GM19023 (cell line): ENCODE data around the gene MINDY4.

Source experiments
- ATAC-seq: cut with Tn5 transposase; IDR thresholded peaks from one replicate; pipeline ENCODE4 v1.9.1; 2021; ENCODE audit warnings: mild to moderate bottlenecking, moderate library complexity; ENCODE audit not compliant: unreplicated experiment

Gene MINDY4

DNA sequence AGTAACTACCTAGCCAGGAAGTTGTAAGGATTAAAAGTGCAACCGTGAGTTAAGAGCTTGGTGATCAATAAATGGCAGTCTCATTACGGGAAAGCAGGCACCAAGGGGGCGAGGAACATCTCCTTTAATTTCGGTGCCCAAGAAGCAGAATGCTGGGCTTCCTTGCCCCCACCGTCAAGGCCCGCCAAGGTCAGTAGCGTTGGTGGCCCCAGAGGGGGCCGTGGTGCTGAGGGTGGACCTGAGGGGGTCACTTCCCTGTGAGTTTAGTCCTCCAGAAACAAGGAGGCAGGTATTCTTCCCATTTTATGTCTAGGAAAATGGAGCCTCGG is 408 bp upstream of the MINDY4 start:
- ATAC-seq = no peak

DNA sequence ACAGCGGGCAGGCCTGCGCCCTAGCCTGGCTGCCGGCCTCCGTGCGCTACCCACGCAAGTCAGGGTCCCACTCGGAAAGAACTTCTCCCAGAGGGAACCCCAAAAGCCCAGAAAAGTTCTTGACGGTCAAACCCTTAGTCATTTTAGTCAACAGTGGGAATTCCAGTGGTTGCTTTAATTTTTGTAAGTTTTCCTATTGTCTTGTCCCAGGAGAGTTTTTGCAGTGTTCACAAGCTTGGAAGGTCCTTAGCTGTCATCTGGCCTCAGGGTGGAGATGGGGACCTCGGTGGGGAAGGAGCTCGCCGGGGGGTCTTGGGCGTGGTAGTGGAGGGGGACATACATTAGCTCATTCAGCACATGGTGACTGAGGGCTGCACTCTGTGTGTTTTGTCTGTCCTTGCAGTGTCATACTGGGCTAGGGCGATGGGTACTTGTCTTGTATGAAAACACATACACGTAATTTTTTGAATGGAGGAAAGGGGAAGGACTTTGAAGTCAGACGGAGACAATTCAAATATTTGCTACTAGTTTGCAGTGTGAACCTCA is 736 bp downstream of the MINDY4 start:
- no peak for ATAC-seq

DNA sequence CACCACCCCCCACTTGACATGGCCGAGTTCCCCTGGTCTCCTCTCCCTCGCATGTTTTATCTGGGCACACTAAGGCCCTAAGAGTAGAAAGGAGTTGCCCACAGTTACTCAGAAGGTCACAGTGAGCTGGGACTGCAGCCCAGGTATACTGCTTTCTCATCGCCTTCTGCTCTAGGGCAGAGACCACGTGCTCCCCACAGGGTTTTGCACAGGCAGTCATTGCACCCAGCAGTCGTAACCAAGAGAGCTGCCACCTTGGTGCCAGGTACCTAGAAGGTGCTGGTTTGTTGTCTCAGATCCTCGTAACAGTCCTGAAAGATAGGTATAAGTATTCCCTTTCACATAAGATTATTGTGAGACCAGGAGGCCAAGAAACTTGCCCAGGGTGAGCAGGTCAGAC is 1.8 kb downstream of the MINDY4 start:
- no peak for ATAC-seq

DNA sequence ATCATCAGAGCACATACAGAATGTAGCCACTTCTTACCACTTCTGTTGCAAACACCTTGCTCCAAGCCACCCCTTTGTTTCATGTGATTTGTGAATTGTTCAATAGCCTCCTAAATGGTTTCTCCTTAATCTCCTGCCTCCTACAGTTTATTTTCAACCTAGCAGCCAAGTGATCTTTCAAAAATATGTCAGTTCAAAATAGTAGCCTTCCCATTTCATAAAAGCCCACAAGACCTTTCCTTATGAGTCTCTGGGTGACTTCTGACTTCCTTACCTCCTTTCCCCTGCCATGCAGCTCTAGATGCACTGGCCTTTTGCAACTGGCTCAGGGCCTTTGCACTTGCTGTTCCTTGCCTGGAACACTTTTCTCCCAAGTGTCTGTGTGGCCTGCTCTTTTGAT is 4.8 kb downstream of the MINDY4 start:
- ATAC-seq = no peak

DNA sequence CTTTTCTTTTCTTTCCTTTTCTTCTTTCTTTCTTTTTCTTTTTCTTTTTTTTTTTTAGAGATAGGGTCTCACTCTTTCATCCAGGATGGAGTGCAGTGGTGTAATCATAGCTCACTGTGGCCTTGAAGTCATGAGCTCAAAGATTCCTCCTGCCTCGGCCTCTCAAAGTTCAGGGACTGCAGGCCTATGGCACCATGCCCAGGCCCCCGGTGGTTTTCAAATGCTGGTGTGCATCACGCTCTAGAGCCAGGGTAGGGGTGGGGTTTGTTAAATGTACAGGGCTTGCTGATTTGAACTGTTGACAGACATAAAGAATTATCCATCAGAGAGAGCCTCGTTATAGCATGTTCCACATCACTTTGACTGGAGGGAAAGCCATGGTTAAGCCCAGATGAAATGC is 5.8 kb downstream of the MINDY4 start:
- ATAC-seq = no peak

DNA sequence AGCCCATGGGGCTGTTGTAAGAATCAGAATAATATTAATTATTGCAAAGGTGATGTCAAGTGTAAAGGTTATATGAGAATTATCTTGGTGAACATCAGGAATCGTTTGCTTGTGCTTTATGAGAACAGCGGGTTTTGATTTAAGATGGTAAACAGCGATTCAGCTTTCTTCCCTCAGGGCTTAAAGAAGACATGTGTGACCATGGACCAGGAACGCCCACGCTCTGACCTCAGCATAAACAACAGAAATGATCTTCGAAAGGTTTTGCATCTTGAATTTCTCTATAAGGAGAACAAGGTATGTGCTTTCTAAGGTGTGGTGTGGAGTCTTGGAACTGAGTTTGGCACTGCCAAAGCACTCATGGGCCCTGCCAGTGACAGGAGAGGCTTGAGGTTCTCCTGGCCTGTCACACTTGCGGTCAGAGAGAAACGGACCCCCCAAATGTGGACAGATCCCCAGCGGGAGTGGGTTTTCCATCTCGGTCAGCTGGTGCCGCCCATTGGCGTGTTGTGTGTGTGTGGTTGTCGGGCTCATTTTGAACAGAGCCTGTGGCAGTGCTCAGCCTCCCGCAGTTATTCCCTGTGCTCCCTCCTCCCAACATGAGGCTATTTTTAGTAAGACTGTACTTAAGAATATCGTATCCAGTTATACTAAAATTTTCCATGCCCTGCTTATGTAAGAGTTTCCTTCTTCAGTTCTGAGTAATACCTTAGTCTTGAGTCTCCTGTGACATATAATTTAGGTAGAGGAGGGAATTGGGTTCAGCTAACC is 7.2 kb downstream of the MINDY4 start:
- ATAC-seq = no peak

DNA sequence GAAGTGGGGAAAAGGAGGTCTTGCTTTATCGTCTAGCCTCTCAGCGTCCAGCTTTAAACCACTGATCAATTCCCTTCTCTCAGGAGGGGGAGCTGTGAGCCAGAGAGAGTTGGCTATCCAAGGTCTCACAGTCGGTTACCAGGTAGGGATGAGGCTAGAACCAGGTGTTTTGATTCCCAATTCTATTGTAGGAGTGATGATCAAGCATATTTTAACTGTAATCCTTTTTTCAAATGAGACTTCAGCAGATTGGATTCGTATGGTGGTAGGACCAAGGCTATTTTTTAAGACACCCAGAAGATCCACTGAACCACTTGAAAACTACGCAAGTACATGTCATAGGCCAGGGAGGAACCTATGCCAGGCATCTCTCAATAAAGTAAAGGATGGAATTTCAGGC is 8.4 kb downstream of the MINDY4 start:
- ATAC-seq = no peak

DNA sequence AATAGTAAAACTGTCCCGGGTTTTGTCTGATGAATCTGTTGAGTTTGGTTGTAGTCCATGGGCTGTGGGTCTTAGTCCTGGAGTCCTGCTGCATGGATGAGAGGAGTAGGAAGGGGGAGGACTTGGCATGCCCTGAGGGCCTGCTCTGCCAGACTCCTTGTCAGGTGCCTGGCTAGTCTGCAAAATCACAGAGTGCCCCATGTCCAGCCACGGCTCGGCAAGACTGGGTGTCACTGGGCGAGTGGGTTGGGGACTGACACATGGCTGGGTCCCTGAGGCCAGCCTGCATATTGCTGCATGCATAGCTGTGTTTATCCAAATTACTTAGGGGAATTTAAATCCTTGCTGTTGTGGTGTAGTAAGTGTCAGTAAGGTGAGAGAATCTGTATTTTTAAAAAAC is 9.7 kb downstream of the MINDY4 start:
- no peak for ATAC-seq

DNA sequence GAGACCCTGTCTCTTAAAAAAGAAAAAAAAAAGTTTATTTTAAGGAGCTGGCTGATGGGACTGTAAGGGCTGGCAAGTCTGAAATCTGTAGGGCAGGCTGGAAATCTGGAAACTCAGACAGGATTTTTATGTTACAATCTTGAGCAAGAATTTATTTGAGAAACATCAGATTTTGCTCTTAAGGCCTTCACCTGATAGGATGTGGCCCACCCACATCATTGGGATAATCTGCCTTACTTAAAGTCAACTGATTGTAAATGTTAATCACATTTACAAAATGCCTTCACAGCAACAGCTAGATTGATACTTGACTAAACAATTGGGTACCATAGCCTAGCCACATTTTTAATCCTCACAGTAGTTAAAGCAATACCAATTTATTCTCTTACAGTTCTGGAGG is 11.5 kb downstream of the MINDY4 start:
- ATAC-seq = no peak

DNA sequence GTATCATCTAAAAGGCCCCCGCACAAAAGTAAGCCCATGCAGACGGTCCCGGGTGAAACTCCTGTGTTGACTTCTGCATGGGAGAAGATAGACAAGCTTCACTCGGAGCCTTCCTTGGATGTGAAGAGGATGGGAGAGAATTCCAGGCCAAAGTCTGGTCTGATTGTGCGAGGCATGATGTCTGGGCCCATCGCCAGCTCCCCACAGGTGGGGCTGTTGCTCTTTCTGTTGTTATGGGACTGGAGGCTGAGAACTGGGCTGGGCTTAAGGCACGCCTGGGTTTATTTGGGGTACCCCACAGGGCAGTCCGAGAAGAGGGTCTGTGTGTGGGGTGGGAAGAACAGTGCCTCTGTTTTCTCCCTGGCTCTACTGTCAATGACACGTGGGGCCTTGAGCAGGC is 14.6 kb downstream of the MINDY4 start:
- no peak for ATAC-seq

DNA sequence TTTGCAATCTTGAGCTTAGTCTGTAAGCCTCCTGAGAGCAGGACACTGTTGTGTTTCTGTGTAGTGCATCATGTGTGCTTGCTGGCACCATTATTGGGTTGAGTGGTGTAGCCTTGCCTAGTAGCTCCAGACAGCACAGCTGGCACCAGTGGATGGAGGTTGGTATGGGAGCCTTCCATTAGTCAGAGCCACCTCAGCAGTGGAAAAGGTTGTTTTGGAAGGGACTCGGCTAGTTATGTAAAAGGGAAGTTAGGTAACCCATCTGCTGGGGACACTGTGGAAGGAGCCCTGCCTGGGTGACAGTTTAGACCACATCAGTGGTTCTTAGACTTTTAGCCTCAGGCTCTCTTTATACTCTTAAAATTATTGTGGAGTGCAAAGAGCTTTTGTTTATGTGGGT is 16.3 kb downstream of the MINDY4 start:
- no peak for ATAC-seq

DNA sequence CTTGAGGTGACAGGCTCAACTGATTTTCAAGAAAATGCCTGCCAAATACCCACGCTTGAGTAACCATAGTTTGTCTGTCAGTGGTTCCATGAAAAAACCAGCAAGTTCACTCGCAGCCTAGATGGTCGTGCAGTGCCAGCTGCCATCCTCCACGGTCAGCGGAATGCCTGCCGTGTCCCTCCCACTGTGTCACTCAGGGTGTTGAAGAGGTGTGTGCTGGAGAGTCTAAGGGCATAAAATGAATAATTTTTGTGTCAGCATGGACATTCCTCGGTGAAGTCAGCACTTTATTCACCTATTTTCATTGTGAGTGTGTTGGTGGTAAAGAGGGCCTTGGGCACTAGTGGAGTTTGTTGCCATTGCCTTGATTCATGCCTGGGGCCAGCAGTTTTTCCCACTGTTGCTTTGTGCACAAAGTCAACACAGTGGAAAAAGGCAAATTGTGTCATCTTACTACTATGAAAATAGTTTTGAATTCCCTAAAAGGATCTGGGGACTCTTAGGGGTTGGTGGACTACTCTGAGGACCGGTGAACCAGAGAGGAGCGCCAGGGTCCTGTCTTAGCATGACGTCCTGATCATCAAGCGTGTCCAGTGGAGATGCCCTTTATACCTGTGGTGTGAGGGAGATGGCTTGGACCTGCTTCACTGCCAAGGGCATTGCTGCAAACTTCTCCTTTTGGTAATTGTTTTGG is 17.6 kb downstream of the MINDY4 start:
- no peak for ATAC-seq

DNA sequence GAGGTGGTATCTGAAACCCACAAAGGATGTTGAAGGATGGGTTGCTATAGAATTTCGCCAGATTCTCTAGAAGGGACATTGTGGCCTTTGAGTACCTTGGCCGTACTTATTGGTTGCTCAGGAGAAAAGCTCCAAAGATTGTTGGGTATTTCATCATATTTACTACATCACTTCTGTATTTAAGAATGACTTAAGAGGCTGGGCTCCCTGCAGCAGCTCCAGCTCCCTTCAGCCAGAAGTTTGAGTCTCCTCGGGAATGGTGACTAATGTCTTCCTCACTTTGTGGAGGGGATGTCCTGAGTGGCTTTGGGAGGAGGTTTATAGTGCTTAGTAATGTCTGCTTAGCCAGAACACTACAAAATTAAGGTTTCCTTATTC is 18.1 kb downstream of the MINDY4 start:
- no peak for ATAC-seq

DNA sequence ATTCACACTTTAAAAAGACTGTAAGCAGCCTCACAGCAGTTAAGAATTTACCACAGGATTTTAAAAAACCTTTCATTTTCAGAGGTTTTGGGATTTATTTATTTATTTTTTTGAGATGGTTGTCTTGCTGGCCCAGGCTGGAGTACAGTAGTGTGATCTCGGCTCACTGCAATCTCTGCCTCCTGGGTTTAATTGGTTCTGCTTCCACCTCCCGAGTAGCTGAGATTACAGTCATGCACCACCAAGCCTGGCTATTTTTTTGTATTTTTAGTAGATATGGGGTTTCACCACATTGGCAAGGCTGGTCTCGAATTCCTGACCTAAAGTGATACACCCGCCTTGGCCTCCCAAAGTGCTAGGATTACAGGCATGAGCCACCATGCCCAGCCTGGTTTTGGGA is 19.1 kb downstream of the MINDY4 start:
- no peak for ATAC-seq

DNA sequence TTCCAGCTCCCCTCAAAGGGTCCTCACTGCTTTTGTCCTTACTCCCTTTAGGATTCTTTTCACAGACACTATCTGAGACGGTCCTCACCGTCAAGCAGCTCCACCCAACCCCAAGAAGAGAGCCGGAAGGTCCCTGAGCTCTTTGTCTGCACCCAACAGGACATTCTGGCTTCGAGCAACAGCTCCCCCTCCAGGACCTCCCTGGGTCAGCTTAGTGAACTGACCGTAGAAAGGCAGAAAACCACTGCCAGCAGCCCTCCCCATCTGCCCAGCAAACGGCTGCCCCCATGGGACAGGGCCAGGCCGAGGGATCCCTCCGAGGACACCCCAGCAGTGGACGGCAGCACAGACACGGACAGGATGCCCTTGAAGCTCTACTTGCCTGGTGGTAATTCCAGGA is 19.9 kb downstream of the MINDY4 start:
- ATAC-seq = no peak

DNA sequence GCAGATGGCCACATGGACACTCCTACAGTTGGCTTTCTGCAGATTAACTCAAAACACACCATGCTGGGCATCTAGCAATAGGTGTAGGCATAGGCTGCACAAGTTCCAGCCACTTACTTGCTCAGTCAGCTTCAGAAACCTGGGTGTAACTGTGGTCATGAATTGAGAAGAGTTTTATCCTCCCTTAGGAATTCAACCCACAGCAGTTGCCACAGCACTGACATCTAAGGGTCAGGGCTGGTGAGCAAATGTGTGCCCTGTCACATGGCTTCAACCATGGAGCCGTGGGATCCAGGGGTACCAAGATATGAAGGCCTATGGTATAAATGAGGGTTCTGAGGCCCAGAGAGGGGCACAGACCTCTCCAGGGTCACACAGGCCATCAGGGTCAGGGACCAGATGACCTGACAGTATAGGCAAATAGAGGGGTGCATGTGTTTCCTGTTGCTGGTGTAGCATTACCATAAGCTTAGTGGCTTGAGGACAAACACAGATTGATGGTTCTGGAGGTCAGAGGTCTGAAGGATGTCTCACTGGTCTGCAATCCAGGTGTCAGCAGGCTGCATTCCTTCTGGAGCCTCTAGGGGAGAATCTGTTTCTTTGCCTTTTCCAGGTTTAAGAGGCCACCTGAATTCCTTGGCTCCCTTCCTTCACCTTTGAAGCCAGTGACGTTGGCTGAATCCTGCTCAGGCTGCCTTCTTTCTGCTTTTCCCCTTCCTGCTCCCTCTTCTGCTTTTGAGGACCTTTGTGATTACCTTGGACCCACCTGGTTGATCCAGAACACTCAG is 24.1 kb downstream of the MINDY4 start:
- ATAC-seq = no peak

DNA sequence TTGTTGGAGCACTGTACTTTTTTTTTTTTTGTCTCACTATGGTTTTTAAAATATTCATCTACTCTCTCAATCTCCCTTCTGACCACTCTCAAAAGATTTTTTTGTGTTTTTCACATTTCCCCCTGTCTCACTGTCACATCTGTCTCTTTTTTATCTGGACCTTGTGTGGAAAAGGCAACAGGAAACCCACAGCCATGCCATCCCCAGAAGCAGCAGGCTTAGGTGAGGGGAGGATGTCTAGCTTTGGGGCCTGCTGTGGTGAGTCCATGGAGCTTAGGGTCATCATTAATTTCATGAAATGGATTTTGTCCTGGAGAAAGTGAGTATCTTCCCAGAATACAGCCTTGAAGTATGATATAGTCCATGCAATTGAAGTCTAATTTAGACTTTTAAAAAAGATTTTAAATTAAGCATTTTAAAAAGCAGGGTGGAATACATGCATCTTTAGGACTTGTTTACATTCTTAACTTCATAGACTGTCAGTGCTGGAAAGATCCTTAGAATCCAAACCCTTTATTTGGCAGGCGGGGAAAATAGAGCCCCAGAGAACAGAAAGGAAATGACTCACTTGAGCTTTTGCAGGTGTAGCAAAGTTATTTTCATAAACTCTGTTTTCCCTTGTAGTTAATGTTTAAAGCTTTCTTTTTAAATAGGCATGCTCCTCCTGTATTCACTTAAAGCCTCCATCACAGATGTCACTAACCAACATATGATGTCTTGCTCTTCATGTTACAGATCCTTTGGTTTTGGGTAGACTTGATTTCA is 25.1 kb downstream of the MINDY4 start:
- no peak for ATAC-seq

DNA sequence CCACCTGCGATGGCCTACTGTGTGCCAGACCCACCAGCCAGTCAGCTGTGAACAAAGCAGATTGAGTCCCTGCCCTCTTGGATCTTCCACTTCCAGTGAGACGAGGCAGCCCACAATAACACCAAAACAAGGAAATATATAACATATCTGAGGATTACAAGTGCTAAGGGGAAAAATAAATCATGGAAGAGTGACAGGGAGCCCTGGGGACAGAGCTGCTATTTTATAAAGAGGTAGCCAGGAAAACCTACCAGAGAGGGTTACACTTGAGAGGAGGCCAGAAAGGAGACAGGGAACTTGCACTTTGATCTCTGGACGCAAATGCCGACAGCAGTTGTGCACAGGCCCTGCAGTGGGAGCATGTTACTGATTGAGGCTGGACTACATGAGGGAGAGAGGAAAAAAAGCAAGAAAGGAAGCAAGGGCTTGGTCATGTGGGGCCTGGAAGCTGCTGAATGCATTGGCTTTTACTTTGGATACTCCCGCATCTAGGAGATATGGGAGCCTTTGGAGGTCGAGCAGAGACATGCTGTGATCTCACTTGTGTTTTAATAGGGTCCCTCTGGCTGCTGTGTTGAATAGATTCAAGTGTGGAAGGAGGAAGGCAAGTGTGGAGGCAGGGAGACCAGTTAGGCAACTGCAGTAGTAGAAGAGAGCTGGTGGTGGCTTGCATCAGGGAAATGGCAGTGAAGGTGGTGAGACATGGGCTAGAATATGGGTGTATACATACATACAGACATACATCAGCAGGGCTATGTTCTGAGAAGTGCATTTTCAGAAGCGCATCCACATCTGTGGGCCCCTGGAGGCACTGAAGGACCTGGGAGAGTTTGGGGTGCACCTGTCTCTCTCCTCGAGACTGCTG is 26.2 kb downstream of the MINDY4 start:
- ATAC-seq = no peak

DNA sequence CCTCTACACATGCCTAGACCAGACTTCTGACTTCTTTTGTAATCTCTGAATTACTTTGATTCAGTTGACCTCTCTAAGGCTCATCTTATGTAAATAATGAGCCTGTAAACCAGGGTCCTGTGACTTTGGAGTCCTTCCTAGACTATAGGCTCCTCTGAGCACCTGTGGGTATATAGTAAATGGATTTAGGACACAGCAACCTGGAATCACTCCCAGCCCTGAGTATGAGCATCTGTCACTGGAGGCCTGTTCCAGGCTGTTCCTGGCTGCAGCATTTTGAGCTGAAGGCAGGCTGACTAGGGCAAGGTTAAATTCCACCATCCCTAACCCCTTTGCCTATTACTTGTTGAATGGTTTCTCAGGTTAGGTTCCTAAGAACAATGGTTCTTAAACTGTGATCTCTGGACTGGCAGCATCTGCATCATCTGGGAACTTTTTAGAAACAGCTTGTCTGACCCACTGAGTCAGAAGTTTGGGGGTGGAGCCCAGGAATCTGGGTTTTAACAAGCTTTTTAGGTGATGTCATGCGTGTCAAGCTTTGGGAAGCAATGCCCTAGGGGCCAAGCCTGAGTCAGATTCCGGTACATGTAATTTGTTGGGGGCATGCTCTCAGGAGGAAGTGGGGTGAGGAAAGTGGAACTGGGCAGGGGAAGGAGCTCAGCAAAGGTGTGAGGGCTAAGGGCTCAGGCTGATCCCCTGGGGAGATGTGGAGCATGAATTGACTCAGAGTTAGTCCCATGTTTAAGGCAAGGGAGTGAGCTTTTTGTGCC is 28.2 kb downstream of the MINDY4 start:
- ATAC-seq = peak; percentile 72
